Activated CD4-positive, alpha-beta memory T cell treated with anti-CD3 and anti-CD28 coated beads, Interleukin-2, amount 10 ng/mL, durations not matched to agents 7 days and 5 days (primary cell): ENCODE data around the gene SLC8B1. TPM values are rescaled to one million over a fixed set of nuclear protein-coding genes. Genes with fewer than 3 reads are reported as not detected.

Experiments used
- CTCF ChIA-PET: fragments of 350-600 bp; sonication (Branson Sonifier 250); formaldehyde crosslinking; loops from one replicate; lab custom pipeline; 2021; ENCODE audit warnings: antibody characterized with exemption, inconsistent platforms; lab: Charles Lee
- POLR2A ChIA-PET: fragments of 350-600 bp; sonication (Branson Sonifier 250); formaldehyde crosslinking; loops from one replicate; lab custom pipeline; 2021; ENCODE audit warnings: antibody characterized with exemption; lab: Charles Lee
- DNase-seq: peaks from one replicate; pipeline ENCODE4 v3.0.0-alpha.2; 2020
- H3K27ac Mint-ChIP-seq: one replicate; pipeline ENCODE4 v1.8.0; 2021; ENCODE audit warnings: mild to moderate bottlenecking, mixed read lengths
- H3K27me3 Mint-ChIP-seq: one replicate; pipeline ENCODE4 v1.8.0; 2021; ENCODE audit warnings: mixed read lengths
- H3K36me3 Mint-ChIP-seq: one replicate; pipeline ENCODE4 v1.8.0; 2021; ENCODE audit warnings: low read depth, mixed read lengths
- H3K4me1 Mint-ChIP-seq: one replicate; pipeline ENCODE4 v1.8.0; 2021; ENCODE audit warnings: mixed read lengths
- H3K4me3 Mint-ChIP-seq: one replicate; pipeline ENCODE4 v1.8.0; 2021; ENCODE audit warnings: mild to moderate bottlenecking, mixed read lengths
- H3K9me3 Mint-ChIP-seq: one replicate; pipeline ENCODE4 v1.8.0; 2021; ENCODE audit warnings: mixed read lengths
- total RNA-seq, 2 experiments: library from RNA; stranded (reverse); gene quantifications; one replicate each; pipeline ENCODE4 v1.2.3, GENCODE V29; 2021

The SLC8B1 gene
- total RNA-seq, 2 experiments from 2014 or later: 20.2 to 20.8 TPM

DNA sequence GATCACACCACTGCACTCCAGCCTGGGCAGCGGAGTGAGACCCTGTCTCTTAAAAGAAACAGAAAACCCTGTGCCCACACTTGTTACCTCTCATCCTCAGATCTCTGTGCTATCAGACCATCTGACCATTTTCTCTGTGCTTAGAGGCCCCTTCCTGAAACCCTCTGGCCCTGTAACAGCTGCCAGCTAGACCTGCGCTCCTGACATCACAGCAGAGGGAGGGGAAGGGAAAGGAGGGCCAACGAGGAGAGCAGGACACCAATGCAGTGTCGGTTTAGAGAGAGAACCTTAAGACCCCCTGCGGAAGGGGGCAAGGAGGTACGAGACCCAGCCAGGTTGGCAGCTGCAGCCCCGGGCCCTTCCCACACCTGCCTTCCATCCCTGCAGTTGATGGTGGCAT, 42.4 kb downstream of the SLC8B1 start:
- ChIA-PET CTCF (interaction anchor here (0.6 kb wide), 1 partner anchor 787 kb away, joined by 3 read pairs; no protein-coding TSS in a partner anchor), POLR2A (no interaction called here)
- Mint-ChIP-seq H3K4me1 (no peaks in the 10 kb centered on the region), H3K9me3 (no peaks in the 10 kb centered on the region), H3K27ac (no peak overlapping the region), H3K4me3 (no peak overlapping the region), H3K27me3 (no peaks in the 10 kb centered on the region), H3K36me3 (peaks cover 3% of the 10 kb centered on the region)
- DNase-seq: no peak

DNA sequence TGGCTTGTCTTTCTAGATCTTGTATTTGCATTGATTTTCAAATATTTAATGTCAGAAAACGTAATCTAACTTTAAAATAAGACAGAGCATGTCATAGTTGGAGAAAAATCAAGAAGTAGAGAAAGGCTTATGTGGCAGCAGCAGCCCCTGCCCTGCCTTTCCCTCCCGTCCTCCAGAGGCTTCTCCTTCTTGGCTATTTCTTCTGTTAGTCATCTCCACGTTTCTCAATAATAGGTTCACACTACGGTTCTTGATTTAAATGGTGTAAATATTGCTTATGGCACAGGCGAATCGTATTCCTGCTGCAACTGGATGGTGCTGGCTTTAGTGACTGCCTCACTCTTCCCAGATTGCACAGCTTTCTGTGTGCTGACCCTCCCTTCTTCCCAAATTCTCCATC, 42.8 kb downstream of the SLC8B1 start:
- H3K27ac Mint-ChIP-seq: no peak overlapping the region
- POLR2A ChIA-PET: no interaction called here

DNA sequence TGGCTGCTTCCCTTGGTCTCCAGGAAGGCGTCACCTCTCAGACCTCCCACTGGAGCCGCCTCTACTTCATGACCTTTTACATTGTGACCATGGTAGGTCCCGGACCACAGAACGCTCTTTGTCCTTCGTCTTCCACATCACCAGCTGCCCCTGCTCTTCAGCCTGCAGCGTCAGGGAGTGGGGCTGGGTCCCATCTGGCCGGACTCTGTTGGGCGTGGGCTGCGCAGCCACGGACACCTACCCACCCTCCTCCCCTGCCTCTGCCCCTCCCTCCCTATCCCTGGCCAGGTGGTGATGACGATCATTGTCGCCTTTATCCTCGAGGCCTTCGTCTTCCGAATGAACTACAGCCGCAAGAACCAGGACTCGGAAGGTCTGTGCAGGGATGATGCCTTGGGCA, 43.3 kb downstream of the SLC8B1 start:
- CTCF ChIA-PET: no interaction called here
- Mint-ChIP-seq H3K9me3 (no peaks in the 10 kb centered on the region), H3K4me1 (no peaks in the 10 kb centered on the region), H3K27me3 (no peaks in the 10 kb centered on the region), H3K36me3 (peaks cover 3% of the 10 kb centered on the region), H3K27ac (no peak overlapping the region), H3K4me3 (no peak overlapping the region)
- POLR2A ChIA-PET: no interaction called here
- no peak for DNase-seq

More for the DNA sequence above, 42.8 kb downstream of the SLC8B1 start:
- Mint-ChIP-seq H3K4me1 (no peaks in the 10 kb centered on the region), H3K36me3 (peaks cover 3% of the 10 kb centered on the region), H3K4me3 (no peak overlapping the region), H3K9me3 (no peaks in the 10 kb centered on the region), H3K27me3 (no peaks in the 10 kb centered on the region)
- CTCF ChIA-PET: no interaction called here
- no peak for DNase-seq

DNA sequence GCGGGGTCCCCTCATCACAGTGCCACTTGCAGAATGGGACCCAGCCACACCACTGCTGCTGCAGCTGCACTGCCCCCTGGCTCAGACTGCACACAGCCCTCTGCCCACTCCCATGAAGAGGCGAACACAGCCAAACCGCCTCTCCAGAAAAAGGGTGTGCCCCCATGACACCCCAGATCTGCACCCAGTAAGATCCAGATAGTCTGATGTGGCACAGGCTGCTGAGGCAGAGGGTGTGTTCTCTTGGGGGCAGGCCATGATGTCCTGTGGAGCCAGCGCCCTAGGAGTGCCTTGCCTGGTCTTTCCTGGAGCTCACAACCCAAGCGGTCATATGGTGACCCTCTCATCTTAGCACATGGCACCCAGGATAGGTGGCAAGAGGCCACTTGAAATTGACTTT, 44.4 kb downstream of the SLC8B1 start:
- peaks cover 3% of the 10 kb centered on the region for H3K36me3 Mint-ChIP-seq

DNA sequence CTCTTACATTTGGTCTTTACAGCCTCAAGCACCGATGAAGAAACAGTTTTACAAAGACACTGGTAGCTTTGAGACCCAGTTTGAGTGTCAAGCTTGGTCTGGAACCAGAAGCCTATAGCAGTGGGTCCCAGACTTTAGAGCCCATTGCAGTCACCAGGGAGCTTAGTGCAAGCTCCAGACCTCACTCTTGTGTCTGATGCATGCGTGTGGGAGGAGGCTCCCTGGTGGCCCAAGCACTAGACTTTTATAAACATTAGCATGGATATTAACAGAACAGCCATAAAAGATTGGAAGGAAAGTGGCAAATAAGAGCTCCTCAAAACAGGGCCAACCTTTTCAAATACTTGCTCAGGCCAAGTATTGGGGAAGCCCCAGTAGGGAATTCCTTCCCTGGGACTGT, 45.5 kb downstream of the SLC8B1 start:
- H3K36me3 Mint-ChIP-seq: peaks cover 3% of the 10 kb centered on the region
- no peak for DNase-seq
- no peaks in the 10 kb centered on the region for H3K4me1 Mint-ChIP-seq
- ChIA-PET POLR2A (no interaction called here), CTCF (no interaction called here)
- H3K27me3 Mint-ChIP-seq: no peaks in the 10 kb centered on the region
- no peaks in the 10 kb centered on the region for H3K9me3 Mint-ChIP-seq
- no peak overlapping the region for H3K4me3 Mint-ChIP-seq
- H3K27ac Mint-ChIP-seq: no peak overlapping the region

More for the DNA sequence above, 44.4 kb downstream of the SLC8B1 start:
- DNase-seq: no peak
- Mint-ChIP-seq H3K4me3 (no peak overlapping the region), H3K9me3 (no peaks in the 10 kb centered on the region), H3K27ac (no peak overlapping the region), H3K27me3 (no peaks in the 10 kb centered on the region), H3K4me1 (no peaks in the 10 kb centered on the region)
- ChIA-PET CTCF (no interaction called here), POLR2A (no interaction called here)

DNA sequence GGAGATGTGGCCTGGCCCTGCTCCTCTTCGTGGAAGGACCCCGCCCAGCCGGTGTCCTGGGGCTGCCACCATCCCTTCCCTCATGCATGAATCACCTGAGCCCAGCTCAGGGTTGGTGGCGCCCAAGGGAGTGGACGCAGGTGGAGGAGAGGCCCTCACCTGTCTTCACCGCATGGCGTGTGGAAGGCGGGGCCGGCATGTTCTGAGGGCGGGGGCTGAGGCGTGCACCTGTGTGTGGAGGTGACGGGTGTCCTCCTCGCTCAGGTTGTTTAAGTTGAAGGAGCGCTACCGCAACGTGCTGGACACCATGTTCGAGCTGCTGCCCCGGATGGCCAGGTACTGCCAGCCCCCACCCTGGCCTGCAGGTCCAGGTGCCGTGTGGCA, 47.0 kb downstream of the SLC8B1 start:
- ChIA-PET POLR2A (no interaction called here), CTCF (no interaction called here)
- Mint-ChIP-seq H3K27ac (no peak overlapping the region), H3K27me3 (no peaks in the 10 kb centered on the region), H3K4me1 (no peaks in the 10 kb centered on the region), H3K36me3 (peaks cover 3% of the 10 kb centered on the region), H3K4me3 (no peak overlapping the region), H3K9me3 (no peaks in the 10 kb centered on the region)
- no peak for DNase-seq

DNA sequence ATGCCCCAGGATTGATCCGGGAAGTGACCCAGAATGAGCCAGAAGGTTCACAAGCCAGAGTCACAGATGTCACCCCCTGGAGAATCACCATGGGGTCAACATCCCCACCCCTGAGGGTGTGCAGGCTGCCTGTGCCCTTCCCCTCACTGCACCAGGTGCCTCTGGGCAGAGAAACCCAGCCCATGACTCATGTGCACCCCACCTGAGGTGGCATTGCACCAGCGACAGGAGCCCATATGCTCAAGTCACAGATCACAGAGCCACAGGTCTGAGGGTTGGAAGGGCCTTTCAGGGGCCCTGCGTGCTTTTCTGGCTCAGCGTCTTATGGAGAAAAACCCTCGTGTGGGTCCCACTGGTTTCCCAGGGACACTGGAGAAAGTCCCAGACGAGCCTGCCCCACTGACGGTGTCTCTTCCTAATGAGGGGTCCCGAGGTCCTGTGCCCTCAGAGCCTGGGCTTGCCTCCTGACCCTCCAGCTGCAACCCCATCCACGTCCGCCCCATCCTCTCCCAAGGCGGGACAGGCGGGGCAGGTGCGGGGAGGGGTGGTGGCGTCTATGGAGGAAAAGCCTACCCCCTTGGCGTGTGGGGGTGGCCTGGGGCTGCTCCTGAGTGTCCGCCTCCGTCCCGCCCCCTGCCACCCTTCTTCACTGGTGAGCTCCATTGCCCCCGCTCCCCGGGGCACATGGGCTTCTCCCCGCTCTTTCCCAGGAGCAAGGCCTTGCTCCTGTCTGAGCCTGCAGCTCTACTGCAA, 47.6 kb downstream of the SLC8B1 start:
- Mint-ChIP-seq H3K36me3 (peaks cover 3% of the 10 kb centered on the region), H3K27me3 (no peaks in the 10 kb centered on the region), H3K9me3 (no peaks in the 10 kb centered on the region), H3K4me1 (no peaks in the 10 kb centered on the region), H3K4me3 (no peak overlapping the region), H3K27ac (no peak overlapping the region)
- no peak for DNase-seq
- ChIA-PET CTCF (no interaction called here), POLR2A (no interaction called here)

DNA sequence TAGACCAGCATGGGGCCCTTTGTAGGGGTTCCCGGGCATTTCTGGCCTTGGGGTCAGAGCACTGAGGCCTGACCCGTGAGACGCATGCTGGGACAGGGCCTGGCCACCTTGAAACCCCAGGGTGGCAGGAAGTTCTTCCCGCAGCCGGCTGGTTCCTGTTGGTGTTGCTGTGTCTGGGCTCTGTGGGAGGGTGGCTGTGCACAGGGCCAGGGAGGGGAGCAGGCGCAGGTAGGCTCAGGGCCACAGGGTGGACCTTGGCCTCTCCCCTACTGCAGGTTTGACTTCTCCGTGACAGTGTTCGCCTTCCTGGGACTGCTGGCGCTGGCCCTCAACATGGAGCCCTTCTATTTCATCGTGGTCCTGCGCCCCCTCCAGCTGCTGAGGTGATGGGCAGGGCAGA, 48.2 kb downstream of the SLC8B1 start:
- H3K27ac Mint-ChIP-seq: no peak overlapping the region

DNA sequence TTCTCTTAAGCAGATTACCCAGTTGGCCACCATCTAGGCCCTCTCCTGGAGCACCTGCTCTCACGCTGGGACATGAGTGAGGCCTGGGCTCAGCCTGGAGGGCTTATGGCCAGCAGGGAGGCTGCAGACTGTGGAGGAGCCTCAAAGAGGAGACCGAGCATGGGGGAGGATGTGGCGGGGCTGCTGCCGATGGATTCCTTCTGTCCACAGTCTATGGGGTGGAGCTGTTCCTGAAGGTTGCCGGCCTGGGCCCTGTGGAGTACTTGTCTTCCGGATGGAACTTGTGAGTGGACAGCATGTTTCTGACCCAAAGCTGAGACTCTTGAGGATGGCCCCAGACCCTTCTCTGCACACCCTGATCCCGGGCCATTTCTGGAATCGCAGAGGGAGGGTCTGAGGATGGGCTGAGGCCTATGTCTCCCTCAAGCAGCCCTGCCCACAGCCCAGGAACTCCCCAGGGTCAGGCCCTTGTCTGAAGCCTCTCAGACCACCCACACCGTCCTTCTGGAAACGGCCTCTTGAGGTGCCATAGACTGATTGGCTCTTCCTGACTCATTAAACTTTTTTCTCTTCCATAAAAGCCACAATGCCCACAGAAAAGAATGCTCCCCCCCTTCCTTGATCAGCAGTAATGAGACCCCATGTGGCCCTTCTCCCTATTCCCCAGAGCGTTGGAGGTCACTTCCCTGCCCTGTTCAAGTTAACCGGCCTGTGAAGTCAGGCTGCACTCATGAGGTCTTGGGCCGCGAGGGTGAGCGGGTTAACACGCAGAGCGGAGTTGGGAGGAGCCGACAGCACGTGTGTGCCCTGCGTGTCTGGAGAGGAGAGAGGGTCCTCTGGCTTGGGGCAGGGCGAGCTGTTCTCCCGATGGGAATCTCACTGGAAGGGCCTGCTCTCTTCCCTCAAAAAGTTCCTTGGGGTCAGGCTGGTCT, 49.0 kb downstream of the SLC8B1 start:
- H3K36me3 Mint-ChIP-seq: no peaks in the 10 kb centered on the region
- no peak for DNase-seq
- no peaks in the 10 kb centered on the region for H3K27me3 Mint-ChIP-seq
- ChIA-PET CTCF (interaction anchor here (1.0 kb wide), 1 partner anchor 8 kb away, joined by 3 read pairs; no protein-coding TSS in a partner anchor), POLR2A (no interaction called here)
- H3K27ac Mint-ChIP-seq: no peak overlapping the region
- no peak overlapping the region for H3K4me3 Mint-ChIP-seq
- H3K9me3 Mint-ChIP-seq: no peaks in the 10 kb centered on the region
- no peaks in the 10 kb centered on the region for H3K4me1 Mint-ChIP-seq

More for the DNA sequence above, 48.2 kb downstream of the SLC8B1 start:
- H3K9me3 Mint-ChIP-seq: no peaks in the 10 kb centered on the region
- H3K4me3 Mint-ChIP-seq: no peak overlapping the region
- ChIA-PET POLR2A (no interaction called here), CTCF (no interaction called here)
- DNase-seq: no peak
- no peaks in the 10 kb centered on the region for H3K27me3 Mint-ChIP-seq
- peaks cover 3% of the 10 kb centered on the region for H3K36me3 Mint-ChIP-seq
- no peaks in the 10 kb centered on the region for H3K4me1 Mint-ChIP-seq

DNA sequence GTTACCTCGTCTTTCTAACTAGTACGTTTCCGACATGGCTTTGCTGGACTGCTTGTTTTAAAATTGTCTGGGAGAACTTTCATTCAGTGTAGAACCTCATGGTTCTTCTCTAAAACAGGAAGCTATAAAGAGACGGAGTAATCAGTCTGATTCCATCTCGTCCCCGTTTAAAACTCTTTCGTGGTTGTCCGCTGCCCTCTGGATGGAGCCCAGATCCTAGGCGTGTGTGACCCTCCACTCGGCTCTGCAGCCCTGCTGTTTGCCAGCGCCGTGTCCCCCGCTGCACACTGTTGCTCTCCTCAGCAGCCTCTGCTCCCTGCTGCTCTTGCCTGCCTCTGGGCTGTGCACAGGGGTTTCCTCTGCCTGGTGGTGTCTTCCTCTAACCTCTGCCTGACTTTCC, 50.2 kb downstream of the SLC8B1 start:
- H3K27ac Mint-ChIP-seq: no peak overlapping the region
- ChIA-PET POLR2A (no interaction called here), CTCF (interaction anchor here (1.0 kb wide), 1 partner anchor 9 kb away, joined by 3 read pairs; no protein-coding TSS in a partner anchor)
- no peaks in the 10 kb centered on the region for H3K9me3 Mint-ChIP-seq
- DNase-seq: no peak
- H3K27me3 Mint-ChIP-seq: no peaks in the 10 kb centered on the region
- H3K4me1 Mint-ChIP-seq: no peaks in the 10 kb centered on the region
- H3K36me3 Mint-ChIP-seq: no peaks in the 10 kb centered on the region
- no peak overlapping the region for H3K4me3 Mint-ChIP-seq

DNA sequence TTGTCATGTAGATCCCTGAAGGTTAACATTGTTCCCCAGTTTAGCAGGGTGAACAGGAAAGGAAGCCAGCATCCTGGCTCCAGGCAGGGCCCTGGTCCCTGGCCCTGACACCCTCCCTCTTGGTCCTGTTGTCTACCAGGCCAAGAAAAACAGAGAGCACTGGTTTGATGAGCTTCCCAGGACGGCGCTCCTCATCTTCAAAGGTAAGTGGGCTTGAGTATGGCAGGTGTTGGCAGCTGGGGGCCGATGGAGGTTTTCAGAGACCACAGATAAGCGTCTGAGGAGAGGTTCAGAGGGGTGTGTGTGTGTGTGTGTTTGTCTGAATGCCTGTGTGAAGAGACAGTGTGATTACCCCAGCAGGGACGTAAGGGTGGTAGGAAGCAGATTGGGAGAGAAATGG, 56.3 kb downstream of the SLC8B1 start:
- no peaks in the 10 kb centered on the region for H3K27me3 Mint-ChIP-seq
- ChIA-PET CTCF (no interaction called here), POLR2A (interaction anchor here (1.0 kb wide), 1 partner anchor 81 kb away, joined by 3 read pairs; no protein-coding TSS in a partner anchor)
- peaks cover 2% of the 10 kb centered on the region for H3K4me1 Mint-ChIP-seq
- no peaks in the 10 kb centered on the region for H3K9me3 Mint-ChIP-seq
- no peak overlapping the region for H3K27ac Mint-ChIP-seq
- no peak for DNase-seq
- H3K4me3 Mint-ChIP-seq: no peak overlapping the region
- H3K36me3 Mint-ChIP-seq: peaks cover 2% of the 10 kb centered on the region

DNA sequence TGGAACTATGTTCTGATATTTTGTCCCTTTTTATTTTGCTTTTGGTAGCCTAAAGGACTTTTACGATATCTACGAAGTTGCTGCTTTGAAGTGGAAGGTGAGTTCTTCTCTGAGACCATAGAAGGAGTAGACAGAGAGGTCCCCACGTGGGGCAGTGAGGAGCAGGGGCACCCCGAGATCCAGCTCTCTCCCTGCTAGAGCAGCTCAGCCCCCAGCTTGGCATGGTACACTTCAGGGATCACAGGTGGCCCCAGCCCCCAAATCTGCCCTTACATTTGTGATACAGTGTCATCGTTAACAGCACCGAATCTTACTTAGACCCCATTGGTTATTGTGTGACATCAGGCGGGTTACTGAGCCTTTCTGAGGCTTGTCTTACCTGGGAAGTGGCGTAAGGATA, 56.8 kb downstream of the SLC8B1 start:
- Mint-ChIP-seq H3K4me3 (no peak overlapping the region), H3K4me1 (peaks cover 2% of the 10 kb centered on the region), H3K27ac (no peak overlapping the region), H3K9me3 (no peaks in the 10 kb centered on the region), H3K27me3 (no peaks in the 10 kb centered on the region), H3K36me3 (peaks cover 2% of the 10 kb centered on the region)
- no peak for DNase-seq
- ChIA-PET POLR2A (interaction anchor here (1.0 kb wide), 1 partner anchor 81 kb away, joined by 3 read pairs; no protein-coding TSS in a partner anchor), CTCF (no interaction called here)

DNA sequence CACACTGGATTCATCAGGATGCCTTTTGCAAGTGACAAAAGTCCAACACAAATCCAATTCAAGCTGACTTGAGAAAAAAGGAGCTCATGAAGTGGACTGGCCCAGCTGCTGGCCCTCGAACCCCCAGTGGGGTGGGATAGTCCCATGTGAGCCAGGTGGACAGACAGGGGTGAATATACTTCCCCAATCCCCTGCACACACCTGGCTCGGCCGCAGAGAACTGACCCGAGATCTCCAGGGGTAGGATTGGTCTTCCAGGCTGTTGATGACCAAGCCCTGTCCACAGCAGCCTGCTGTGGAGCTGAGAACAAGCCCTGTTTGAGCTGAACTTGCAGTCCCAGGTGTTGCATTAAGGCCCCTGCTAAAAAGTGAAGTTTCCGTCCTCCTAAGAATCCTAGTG, 57.4 kb downstream of the SLC8B1 start:
- Mint-ChIP-seq H3K27me3 (no peaks in the 10 kb centered on the region), H3K4me1 (peaks cover 2% of the 10 kb centered on the region), H3K9me3 (no peaks in the 10 kb centered on the region), H3K27ac (no peak overlapping the region), H3K36me3 (peaks cover 2% of the 10 kb centered on the region), H3K4me3 (no peak overlapping the region)
- POLR2A ChIA-PET: interaction anchor here (1.0 kb wide), 1 partner anchor 80 kb away, joined by 3 read pairs; no protein-coding TSS in a partner anchor
- no peak for DNase-seq
- CTCF ChIA-PET: no interaction called here
